Stimulated activated CD4-positive, alpha-beta T cell treated with anti-CD3 and anti-CD28 coated beads, Interleukin-2, amount 100 ng/mL, for 48 hours (primary cell): ENCODE measurements around the gene C3orf22.

ENCODE experiments used
- DNase-seq, 2 donors: peaks; one replicate each; pipeline ENCODE4 v3.0.0-alpha.2; 2020

C3orf22 gene

DNA sequence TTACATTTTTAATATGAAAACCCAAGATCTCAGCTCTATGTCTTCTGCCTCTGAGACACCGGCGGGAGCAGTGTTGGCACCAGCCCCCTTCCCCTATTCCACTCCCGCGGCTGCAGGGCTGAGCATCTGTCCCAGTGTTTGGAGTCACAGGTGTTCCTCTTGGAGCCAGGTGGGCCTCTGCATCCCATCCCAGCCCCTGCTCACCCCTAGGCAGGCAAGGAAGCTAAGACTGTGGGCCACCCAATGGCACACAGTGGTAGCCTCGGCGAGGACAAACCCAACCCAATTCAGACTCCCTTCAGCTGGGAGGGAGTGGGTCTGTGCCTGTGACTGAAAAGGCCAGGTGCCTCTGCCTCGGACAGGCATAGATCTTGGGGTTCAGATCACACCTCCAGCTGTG is 31.7 kb downstream of the C3orf22 start:
- DNase-seq: no peak

GRCh38 chr3:126526668-126527005 is 32.1 kb downstream of the C3orf22 start:
- no peak for DNase-seq

GRCh38 chr3:126525853-126526667 is 32.7 kb downstream of the C3orf22 start:
- no peak for DNase-seq

DNA sequence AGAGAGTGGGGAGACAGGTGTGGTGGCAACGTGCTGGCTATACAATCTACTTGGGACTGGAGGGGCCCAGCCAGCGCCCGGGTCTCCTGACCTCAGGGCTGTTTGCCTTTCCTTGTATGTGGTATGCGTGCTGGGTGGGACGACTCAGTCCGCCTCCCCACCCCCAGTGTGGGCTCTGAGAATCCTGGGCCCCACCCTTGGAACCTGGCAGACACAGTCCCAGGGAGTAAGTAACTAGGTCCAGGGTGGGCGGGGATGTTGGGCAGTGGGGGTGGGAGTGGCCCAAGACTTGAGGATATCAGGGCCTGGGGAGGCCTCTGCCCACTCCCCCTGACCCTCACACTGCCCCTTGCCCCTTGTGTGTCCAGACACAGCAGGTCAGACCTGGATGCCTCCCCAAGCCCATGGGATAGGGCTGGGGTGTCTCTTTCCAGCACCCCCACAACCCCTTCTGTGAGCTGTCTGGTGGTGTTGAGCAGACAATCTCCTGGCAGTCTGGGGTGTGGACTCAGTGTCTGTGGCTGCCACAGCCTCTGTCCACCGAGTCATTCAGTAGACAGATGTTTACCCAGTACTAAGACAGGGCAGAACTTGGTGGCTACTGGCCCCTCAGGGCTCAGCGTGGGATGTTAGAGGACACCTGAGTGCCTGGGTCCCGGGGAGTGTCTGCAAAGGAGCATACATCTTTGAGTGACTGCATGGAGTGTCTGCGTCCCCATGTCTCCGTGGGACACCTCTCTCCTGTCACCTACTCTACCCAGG is 33.5 kb downstream of the C3orf22 start:
- no peak for DNase-seq

DNA sequence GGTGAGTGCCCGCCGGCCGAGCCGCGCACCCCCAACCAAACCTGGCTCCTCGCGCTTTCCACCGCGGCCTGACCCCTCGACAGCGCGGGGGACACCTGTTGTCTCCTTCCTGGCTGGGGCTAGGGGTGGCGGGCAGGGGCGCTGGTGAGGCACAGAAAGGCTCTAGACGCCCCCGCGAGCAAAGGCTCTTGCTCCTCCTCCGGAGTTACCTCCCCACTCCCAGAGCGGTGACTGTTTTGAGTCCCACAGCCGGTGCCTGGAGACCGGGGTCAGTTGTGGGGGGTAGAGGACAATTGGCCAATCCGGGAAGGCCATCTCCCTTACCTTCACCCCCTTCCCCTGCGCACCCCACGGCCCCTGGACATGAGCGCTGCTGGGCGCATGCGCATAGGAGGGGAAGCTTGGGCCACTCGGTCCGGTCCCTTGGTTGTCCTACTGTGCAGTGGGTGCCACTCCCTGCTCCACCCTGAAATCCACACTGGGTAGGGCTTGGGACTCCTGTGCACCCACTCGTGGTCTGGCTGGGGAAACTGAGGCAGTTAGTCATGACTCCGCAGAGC is 34.2 kb downstream of the C3orf22 start:
- no peak for DNase-seq

DNA sequence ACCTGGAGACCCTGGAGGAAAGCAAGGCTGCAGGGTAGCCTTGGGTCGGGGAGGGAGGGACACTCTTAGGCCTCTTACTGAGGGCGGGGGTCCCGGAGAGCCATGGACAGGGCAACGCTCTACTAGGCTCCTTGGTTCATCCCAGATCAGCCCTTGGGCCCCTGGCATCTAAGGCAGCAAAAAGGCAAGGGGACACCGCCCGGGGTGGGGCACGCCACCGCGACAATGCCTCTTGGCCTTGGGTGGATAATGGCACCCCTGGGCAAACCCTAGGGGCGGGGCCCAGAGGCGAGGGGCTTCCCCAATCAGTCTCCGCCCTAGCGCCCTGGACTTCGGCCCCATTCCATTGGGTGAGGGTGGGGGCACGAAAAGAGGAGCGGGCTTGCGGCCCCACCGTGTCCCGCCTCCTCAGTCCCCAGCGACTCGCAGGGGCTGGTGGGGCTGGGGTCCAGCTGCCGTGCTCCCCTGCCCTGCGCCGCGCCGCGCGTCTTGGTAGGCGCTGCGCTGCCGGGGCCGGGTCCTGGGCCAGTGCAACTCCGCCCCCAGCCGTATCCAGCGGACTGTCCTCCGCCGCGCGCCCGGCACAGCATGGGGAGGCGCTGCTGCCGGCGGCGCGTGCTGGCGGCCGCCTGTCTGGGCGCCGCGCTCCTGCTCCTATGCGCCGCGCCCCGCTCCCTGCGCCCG is 34.8 kb downstream of the C3orf22 start, which contains the start of gene CHST13:
TSS of gene CHST13 (plus strand) at position 411 of the 684 bp plus-strand sequence. CDS start at position 589, 178 bp downstream.
- DNase-seq: no peak

DNA sequence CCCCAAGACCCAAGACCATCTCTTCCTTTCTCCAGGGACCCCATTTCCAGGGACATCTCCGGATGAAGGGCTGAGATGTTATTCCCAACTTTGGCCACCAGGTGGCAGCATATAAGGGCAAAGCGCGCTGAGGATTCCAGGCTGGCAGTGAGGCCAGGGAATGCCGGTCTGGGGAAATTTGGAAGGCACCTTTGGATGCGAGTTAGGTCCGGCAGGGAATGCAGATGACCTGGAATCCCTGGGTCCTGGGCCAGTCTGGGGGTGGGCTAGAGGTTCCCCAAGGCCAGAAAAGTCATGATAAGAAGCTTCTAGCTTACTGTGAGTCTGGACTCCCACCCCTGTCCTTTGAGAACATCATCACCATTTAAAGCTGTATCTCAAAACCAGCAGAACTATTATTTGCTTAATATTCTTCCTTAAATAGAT is 36.4 kb downstream of the C3orf22 start:
- peak; percentile 36 to 37 for DNase-seq

- no peak for DNase-seq
Measured at GRCh38 chr3:126521122-126521891, 37.4 kb downstream of the C3orf22 start.

DNA sequence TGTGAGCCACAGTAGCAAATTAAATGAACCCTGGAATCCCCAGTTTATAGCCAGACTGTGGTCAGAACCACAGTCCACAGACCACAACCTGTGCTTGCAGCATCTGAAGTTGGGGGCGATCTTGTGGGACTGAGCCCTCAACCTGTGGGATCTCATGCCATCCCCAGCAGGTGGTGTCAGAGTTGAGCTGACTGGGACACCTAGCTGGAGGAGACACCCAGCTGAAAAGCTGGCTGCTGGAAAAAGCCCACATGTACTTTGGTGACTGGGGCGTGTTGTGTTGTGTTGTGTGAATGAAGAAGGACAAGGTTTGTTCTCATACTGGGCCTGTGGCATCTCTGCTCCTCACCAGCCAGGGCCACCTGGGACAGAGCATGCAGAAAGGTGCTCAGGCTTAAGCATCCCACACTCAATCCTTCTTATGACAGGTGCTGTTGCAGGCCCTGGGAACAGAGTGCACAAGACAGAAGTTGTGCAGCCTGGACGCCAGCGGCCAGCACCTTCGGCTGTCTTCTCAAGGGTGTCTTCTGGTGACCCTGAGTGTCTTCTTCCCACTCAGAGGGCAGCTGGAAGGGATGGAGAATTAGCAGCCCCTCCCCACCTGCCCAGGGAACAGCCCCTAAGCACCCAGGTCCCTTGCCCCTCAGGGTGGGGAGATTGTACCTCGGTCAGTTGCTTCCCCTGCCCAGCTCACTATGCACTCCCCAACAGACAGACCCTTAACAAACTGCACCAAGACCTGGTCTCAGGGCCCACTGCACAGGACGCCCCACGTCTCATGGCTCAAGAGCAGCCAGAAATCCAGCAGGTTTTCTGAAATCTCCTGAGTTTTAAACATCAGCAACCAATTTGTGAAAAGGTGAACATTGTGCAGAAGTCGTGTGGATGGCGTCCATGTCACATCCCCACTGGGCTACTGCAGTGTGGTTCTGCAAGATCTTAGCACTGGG is 39.0 kb downstream of the C3orf22 start:
- DNase-seq: no peak

- DNase-seq: no peak
Measured at GRCh38 chr3:126518779-126519177, 40.0 kb downstream of the C3orf22 start.

GRCh38 chr3:126517986-126518778 is 40.5 kb downstream of the C3orf22 start:
- DNase-seq: no peak

DNA sequence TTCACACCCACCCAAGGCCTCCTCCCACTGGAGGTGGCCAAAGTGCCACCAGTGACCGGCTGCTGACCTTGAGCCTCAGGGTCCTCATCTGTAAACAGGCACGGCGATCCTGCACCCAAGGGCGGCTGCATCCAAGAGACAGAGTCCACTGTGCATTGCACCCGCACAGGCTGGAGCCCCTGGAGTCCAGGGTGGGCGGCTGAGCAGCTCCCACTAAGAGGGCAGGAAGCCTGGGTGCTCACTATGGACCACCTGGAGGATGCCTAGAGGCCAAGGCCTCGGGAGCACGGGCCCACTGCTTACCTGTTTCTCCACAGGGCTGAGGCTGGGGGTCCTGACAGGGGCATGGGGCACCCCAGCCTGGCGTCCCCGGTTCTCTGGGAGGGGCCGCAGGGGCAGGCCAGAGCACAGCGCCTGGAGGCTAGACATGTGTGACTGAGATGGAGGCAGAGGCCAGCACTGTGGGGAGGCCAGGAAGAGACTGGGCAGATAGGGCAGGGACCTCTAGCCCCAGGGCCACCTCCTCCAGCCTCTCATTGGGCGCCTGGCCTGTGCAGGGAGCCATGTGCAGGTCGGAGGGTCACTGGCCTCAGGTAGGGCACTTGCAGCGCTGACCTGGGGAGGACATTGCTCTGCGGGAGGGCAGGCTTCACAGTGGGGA is 41.3 kb downstream of the C3orf22 start, which contains the start of gene UROC1:
TSS of gene UROC1 (minus strand) at position 483 of the 661 bp plus-strand sequence. CDS start at position 429, 54 bp downstream.
- no peak for DNase-seq

- DNase-seq: no peak
Measured at GRCh38 chr3:126516936-126517290, 41.8 kb downstream of the C3orf22 start.

GRCh38 chr3:126516152-126516935 is 42.4 kb downstream of the C3orf22 start:
- DNase-seq: no peak

GRCh38 chr3:126515066-126515706 is 43.5 kb downstream of the C3orf22 start:
- no peak for DNase-seq

DNA sequence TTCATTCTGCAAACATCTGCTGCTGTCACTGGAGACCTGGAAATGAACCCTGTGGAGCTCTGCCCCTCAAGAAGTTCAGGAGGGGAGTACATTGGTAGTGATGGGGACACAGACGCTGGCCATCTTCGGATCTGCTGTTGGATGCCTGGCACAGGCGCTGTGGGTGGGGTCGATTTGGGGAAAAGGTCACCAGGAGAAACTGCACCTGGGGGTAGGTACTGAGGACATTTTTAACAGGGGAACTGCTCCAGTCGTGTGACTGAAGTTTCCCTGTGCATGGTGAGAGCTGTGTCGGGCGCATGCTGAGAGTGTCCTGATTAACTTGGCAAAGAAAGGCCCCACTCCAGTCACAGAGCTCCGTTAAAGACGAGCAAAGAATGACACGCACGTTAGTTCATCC is 44.6 kb downstream of the C3orf22 start:
- DNase-seq: no peak

- no peak for DNase-seq
Measured at GRCh38 chr3:126512916-126513650, 45.6 kb downstream of the C3orf22 start.

- no peak for DNase-seq
Measured at GRCh38 chr3:126512026-126512425, 46.7 kb downstream of the C3orf22 start.
